Left ventricle myocardium superior (tissue), 1 donor: ENCODE results near the gene STAG3. TPM values are rescaled to one million over a fixed set of nuclear protein-coding genes. Genes with fewer than 3 reads are reported as not detected.
"Not testable (repeated sequence)": the region's sequence is repeated elsewhere in the genome, so short reads cannot be mapped to it uniquely, and the experiment has no call there.

Source experiments
- ATAC-seq: fragments of 200-7000 bp; cut with Tn5 transposase; one replicate; pipeline ENCODE4 v1.9.1; 2020; ENCODE audit warnings: mild to moderate bottlenecking, moderate library complexity
- DNase-seq: peaks from one replicate; pipeline ENCODE4 v3.0.0-alpha.2; 2020
- intact Hi-C: fragments of 100-400 bp; cut with micrococcal nuclease; formaldehyde crosslinking; loops from one replicate; pipeline ENCODE4 v1.11.0; 2022
- total RNA-seq: library from RNA; stranded (reverse); fragmentation: NEBNext Ultra II Directional; extraction: Animal tissue kit (Norgen Biotek cat#: 25700); gene quantifications from one replicate; pipeline ENCODE4 v1.2.1, GENCODE V29; 2021
- donor health status: DM: no; HTN: yes; CAD: no; lungs with severe emphysema.

The STAG3 gene
- total RNA-seq, 1 donor from 2014 or later, result 0.74 TPM

GRCh38 chr7:100170101-100170897, 7.4 kb upstream of the STAG3 start:
- ATAC-seq (no peak), DNase-seq (no peak)
- intact Hi-C loops, result no loop called here

DNA sequence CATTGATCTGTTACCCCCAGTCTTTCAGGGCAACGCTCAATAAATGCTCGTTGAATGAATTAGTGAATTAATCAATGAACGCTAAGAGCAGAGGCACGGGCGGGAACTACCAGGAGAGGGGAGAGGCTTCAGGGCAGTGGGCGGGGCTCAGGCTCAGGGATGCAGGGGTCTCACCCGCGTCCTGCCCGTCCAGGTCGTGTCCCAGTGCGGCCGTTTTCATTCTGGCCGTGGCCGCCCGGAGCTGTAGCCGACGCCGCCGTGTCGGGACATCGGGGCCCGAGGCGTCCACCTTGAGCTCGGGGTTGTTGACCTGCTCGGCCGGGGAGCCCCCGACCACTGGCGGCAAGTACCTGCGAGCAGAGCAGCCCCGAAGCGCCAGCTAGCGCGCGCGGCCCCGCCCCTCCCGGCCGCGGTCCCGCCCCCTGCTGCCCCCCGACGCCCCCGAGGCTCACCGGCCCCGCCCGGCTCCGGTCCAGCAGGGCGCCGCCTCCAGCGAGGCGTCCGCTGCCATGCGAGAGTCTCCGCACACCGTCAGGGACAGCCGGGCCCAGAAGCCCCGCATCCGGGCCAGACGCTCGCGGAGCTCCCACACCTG, 6.5 kb upstream of the STAG3 start:
- DNase-seq (no peak), ATAC-seq (no peak)
- intact Hi-C loops, result no loop called here

DNA sequence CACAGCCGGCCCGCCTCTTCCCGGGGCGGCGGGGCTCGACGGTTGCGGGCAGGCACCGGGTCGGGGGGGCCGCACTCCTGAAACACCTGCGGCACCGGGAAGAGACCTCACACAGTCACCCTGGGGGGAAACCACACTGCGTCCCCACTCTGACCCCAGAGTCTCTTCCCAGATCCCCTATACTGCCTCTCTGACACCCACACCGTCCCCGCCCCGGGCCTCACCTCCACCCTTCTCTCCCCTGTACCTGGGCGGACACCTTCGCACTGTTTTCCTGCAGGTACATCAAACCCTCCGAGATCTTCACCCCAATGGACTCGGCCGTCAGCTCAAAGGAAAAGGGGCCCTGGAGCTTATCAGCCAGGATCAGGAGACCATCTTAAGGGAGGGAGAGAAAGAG, 5.9 kb upstream of the STAG3 start:
- DNase-seq (no peak), ATAC-seq (no peak)
- intact Hi-C loops, result no loop called here

- DNase-seq (no peak), ATAC-seq (no peak)
- intact Hi-C loops, result no loop called here
Observed at GRCh38 chr7:100173806-100174495, 3.8 kb upstream of the STAG3 start.

DNA sequence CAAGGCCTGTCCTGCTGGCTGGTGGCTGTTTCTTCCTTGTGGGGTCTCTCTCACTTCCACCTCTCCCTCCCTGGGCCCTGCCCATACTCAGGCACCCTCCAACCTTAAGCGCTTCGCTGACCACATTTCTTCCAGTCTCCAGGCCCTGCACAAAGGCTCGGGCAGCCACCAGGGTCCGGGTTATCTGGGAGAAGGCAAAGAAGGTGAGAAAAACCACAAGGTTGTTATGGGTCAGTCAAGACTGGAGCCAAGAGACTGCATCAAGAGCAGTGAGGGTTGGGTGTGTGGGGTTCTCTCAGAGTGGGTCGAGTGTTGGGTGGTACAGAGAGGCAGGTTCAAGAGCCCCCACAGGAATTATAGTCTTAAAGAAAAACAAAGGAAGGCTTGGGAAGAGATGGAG, 3.1 kb upstream of the STAG3 start:
- ATAC-seq, result no peak
- no peak for DNase-seq
- intact Hi-C loops, result no loop called here

DNA sequence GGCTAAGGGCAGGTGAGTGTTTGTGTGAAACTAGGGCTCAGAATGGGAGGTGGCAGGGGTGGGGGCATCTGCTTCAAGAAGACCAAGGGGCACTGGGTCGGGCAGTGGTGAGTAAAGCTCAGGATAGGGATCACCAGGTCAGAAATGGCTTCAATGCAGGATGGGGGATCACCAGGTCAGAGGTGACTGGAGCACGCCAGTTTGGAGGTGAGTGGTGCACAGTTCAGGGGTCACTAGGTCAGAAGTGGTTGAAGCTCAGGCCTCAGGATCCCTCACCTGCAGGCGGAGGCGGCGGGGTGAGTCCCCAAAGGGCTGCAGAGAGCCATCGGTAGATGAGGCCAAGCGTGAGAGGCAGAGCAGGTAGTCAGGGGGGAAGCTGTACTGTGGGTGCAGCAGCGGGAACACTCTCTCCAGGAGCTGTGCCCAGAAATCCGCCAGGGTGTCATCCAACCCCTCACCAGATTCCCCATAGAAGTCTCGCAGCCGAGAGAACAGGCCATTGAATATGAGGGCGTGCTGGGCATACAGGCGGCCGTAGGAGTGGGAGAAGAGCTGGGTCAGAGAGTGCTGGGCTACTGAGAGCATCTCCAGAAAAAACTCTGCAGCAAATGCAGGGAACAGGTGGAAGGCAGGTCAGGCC, 2.3 kb upstream of the STAG3 start:
- intact Hi-C loops, result no loop called here
- DNase-seq, result no peak
- no peak for ATAC-seq

DNA sequence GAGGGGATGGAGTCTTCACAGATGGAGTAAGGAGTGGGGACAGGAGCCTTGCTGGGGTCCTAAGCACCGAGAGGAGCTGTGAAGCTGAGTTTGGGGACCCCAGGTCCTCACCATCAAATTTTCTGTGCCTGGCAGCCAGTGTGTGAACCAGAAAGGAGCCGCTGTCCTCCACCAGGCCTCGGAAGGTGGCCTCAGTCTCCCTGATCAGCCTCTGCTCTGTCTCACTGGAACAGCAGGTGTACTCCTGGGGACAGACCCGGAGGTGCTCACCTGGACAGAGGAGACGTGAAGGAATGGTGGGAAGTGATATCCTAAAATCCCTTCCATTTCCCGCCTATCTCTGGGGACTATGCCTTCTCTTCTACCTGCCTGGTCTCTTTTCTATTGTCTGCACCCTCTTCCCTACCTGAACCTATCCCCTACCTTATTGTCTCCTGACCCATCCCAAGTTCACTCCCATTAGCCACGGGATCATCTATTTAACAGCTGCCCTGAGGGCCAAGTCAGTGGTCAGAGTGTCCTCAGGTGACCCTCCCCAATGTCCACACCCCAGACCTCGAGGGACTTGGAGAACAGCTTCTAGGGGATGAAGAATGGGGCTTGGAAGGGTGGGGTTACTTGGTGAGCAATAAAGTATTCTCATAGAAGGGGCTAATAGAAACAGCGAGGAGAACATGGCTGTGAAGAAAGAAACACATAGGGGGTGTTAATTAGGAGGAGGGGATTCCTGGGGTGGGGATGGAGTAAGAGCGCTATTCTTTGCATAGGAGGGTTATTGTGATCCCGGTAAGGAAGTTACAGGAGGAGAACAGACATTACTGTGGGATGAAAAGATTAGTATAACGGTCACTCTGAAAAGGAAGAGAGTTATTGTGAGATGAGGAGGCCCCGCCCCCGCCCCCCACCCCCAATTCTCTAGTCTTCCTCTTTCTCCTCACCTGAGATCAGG, 1.3 kb upstream of the STAG3 start:
- DNase-seq (no peak), ATAC-seq (no peak)
- intact Hi-C loops, result no loop called here

GRCh38 chr7:100180084-100180483, 2.4 kb downstream of the STAG3 start:
- intact Hi-C loops, ATAC-seq: not testable (repeated sequence)

DNA sequence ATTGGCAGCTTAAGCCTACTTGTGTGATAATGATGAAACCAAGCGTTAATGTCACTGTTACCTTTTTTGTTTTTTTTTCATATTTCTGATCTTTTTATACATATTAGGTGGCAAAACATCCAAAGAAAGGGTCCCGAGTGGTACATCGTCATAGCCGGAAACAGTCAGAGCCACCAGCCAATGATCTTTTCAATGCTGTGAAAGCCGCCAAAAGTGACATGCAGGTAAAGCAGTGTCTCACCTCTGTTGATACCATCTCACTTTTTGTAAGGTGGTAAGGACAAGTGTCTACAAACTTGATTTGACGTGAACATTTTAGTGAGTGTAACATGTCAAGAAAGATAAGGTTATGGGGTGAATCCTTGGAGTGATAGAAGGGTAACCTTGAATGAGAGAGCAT, 4.9 kb downstream of the STAG3 start:
- DNase-seq, ATAC-seq, intact Hi-C loops: not testable (repeated sequence)

More at GRCh38 chr7:100180084-100180483, 2.4 kb downstream of the STAG3 start:
- DNase-seq, result not testable (repeated sequence)

GRCh38 chr7:100183090-100183489, 5.4 kb downstream of the STAG3 start:
- ATAC-seq, intact Hi-C loops, DNase-seq: not testable (repeated sequence)

DNA sequence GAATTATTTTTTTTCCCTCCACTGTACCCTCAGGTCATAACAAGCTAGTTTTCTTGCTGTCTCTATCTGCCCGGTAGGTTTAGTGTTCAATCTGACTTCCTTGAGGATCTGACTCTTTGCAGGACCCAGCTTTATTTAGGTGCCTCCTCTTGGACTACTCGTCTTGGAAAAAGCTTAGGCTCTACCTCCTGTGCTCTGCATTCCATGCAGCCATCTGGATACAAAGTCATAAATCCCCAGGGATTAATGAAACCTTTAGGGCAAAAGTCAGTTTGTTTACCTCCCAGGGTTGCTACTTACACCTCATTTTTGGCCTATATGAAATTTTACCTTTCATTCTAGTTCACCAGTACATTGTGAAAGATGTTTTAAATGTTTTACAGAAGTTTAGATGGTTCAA, 8.0 kb downstream of the STAG3 start:
- intact Hi-C loops, result no loop called here
- DNase-seq (no peak), ATAC-seq (no peak)

DNA sequence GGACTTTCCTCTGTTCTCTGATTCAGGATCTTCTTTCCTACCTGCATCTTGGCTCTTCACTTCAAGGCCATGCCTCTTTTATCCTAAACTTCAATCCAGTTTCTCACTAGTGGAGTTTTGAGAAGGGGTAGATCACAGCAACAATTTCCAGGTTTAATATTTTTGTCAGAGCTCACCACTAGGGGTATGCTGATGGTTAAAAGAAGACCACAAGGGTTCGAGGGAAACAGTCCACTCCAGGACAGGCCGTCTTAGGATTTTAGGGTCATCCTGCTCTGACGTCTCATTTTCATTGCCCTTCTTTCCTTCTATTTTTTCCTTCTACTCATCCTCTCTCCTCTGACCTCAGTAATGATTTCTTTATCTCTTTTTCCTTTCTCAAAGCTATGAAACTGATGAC, 11.3 kb downstream of the STAG3 start:
- ATAC-seq (no peak), DNase-seq (no peak)
- intact Hi-C loops, result no loop called here

DNA sequence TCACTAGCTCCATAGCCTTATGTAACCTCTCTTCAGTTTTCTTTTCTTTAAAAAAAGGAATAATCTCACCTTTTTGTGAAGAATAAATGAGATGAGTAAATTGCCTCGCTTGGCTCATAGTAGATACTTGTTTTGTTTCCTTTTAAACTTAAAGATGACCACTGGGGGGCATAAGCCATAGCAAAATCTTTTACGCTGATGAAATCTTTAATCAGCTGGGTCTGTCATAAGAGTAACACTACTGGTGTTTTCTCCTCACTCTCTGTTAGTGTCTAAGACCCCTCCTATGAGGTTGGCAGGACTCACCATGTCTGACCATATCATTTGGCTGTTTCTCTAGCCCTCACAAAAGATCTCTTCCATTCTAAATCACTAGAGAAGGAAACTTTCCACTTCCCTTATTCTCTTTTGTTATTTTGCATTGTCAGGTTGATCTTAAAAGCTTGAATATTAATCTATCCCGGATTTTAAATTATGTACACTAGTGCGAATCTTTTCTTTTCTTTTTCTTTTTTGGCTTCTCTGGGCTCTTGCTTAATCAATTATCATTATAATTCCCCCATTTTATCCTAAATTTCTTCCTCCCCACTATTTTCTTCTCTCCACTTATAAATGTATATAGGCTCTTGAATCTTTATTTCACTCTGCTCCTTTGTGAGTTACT, 12.5 kb downstream of the STAG3 start:
- intact Hi-C loops, result no loop called here
- no peak for ATAC-seq
- DNase-seq, result no peak

GRCh38 chr7:100191775-100192174, 14.1 kb downstream of the STAG3 start:
- intact Hi-C loops, result no loop called here
- no peak for DNase-seq
- ATAC-seq, result no peak

DNA sequence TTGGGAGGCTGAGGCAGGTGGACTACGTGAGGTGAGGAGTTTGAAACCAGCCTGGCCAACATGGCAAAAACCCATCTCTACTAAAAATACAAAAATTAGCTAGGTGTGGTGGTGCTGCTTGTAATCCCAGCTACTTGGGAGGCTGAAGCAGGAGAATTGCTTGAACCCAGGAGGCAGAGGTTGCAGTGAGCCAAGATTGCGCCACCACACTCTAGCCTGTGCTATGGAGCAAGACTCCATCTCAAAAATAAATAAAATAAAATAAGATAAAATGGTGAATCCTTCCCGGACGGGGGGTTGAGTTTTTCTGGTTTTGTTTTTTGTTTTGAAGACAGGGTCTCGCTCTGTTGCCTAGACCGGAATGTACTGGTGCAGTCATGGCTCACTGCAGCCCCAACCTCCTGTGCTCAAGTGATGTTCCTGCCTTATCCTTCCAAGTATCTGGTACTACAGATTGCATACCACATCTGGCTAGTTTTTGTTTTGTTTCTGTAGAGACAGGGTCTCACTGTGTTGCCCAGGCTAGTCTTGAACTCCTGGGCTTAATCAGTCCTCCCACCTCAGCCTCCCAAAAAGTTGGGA, 14.7 kb downstream of the STAG3 start:
- DNase-seq, intact Hi-C loops, ATAC-seq: not testable (repeated sequence)

GRCh38 chr7:100192969-100193368, 15.3 kb downstream of the STAG3 start:
- DNase-seq (no peak), ATAC-seq (no peak)
- intact Hi-C loops, result no loop called here

GRCh38 chr7:100195222-100195621, 17.5 kb downstream of the STAG3 start:
- no peak for DNase-seq
- no peak for ATAC-seq
- intact Hi-C loops, result no loop called here

- ATAC-seq, intact Hi-C loops, DNase-seq: not testable (repeated sequence)
Observed at GRCh38 chr7:100195901-100196322, 18.2 kb downstream of the STAG3 start.
